DMS79 treated with DMSO at 0.1 percent for 48 hours (cell line): ENCODE results near the gene DCAF15.

Experiments used
- DNase-seq: peaks from one replicate; lab custom pipeline; 2025; lab: John Stamatoyannopoulos, UW

Gene DCAF15

DNA sequence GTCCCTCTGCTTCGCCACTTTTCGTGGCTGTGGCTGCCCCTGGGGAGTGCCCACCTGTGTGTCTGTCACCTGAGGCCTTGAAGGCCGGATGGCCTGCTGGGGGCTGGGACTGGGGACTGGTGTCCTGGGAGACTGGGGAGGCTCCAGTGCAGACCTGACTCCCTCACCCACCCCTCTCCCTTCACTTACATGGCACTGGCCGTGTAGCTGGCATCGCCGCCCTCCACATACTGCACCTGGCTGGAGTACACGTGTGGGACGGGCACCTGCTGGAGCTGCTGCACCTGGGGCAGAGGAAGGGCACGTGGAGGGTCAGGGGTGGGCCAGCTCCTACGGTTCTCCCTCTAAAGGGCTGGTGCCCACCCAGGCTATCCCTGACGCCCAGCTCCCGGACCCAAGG lies 25.5 kb downstream of the DCAF15 start:
- no peak for DNase-seq

- no peak for DNase-seq
These were observed 26.3 kb downstream of the DCAF15 start for GRCh38 chr19:13978351-13979243.

- no peak for DNase-seq
These were observed 26.9 kb downstream of the DCAF15 start for GRCh38 chr19:13979244-13979615.

- no peak for DNase-seq
These were observed 27.4 kb downstream of the DCAF15 start for GRCh38 chr19:13979686-13980085.

- DNase-seq = no peak
These were observed 28.0 kb downstream of the DCAF15 start for GRCh38 chr19:13980340-13980739.

DNA sequence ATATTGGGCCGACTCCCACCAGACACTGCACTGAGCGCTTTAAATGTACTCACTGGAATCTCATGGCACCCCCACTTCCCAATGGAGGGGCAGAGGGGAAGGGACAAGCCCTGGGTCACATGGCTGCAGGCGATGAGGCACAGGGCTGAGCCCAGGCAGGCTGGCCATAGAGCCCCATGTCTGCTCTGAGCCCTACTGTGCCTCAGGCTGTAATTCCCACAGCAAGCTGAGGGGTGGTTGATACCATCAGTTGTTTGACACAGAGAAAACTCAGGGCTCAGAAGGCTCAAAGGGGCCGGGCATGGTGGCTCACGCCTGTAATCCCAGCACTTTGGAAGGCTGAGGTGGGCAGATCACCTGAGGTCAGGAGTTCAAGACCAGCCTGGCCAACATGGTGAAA lies 28.7 kb downstream of the DCAF15 start:
- no peak for DNase-seq

DNA sequence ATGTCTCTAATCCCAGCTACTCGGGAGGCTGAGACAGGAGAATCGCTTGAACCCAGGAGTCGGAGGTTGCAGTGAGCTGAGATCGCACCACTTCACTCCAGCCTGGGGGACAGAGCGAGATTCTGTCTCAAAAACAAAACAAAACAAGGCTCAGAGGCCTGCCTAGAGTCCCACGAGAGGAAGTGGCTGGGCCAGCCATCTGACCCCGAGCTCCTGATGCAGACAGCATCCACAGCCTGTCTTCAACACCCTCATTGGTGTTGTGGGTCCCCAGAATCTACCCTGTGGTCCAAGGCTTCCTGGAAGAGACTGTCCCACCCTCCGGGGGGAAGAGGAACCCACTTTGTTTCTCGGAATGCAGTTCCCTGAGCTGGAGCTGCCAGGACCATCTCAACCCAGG lies 29.2 kb downstream of the DCAF15 start:
- DNase-seq = no peak

- DNase-seq = no peak
These were observed 29.7 kb downstream of the DCAF15 start for GRCh38 chr19:13981988-13982501.

- no peak for DNase-seq
These were observed 30.5 kb downstream of the DCAF15 start for GRCh38 chr19:13982773-13983172.

DNA sequence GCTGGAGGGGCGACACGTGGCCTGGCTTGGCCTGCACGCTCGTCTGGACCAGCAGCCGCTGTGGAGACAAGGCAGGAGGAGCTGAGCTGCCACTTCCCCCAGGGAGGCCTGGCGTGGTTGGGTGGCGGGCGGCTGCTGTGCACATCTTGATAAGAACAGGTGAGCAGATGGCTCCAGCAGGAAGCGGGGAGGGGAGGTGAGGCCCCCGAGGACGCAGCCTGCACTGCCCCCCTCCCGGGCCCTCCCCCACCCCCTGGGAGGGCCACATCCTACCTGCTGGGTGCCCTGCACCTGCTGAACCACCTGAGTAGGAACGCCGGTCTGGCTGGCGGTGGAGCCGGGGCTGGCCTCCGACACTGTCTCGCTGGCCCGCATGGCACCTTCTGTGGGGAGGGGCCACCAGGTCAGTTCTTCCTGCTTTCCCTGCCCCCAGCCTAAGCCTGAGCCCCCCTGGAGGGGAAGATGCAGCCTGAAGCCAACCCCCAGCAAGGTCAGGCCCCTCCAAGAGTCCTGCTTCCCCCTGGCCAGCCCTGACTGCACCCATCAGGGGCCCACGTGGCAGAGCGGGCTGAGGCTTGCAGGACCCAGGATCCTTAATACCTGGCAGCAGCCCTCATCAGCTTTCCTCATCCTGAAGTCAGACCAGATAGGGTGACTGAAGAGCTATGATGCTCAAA lies 31.0 kb downstream of the DCAF15 start:
- DNase-seq = no peak

- DNase-seq = no peak
These were observed 31.9 kb downstream of the DCAF15 start for GRCh38 chr19:13984186-13984585.

DNA sequence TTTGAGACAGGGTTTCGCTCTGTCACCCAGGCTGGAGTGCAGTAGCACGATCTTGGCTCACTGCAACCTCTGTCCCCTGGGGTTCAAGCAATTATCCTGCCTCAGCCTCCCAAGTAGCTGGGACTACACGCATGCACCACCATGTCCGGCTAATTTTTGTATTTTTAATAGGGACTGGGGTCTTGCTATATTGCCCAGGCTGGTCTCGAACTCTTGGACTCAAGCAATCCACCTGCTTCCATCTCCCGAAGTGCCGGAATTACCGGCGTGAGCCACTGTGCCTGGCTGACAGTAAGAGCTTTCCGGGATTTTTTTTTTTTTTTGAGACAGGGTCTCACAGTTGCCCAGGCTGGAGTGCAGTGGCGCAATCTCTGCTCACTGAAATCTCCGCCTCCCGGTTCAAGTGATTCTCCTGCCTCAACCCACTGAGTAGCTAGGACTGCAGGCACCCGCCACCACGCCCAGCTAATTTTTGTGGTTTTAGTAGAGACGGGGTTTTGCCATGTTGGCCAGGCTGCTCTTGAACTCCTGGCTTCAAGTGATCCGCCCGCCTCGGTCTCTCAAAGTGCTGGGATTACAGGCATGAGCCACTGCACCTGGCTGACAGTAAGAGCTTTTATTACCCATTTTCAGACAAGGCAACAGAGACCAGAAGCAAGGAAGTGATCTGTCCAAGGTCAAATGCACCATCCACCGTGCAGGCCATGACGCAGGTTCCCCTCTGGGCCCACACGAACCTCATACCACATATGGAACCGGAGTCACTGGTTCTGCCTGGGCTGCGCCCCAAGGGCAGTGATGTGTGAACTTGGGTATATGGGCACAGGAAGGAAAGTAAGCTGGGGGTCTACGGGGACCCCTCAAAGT lies 32.8 kb downstream of the DCAF15 start:
- DNase-seq = peak; percentile 69

- peak; percentile 73 for DNase-seq
These were observed 33.5 kb downstream of the DCAF15 start for GRCh38 chr19:13985771-13986347.

GRCh38 chr19:13986348-13986904 lies 34.1 kb downstream of the DCAF15 start:
- DNase-seq = peak; percentile 88

GRCh38 chr19:13987101-13987890 lies 35.0 kb downstream of the DCAF15 start:
- DNase-seq = no peak

DNA sequence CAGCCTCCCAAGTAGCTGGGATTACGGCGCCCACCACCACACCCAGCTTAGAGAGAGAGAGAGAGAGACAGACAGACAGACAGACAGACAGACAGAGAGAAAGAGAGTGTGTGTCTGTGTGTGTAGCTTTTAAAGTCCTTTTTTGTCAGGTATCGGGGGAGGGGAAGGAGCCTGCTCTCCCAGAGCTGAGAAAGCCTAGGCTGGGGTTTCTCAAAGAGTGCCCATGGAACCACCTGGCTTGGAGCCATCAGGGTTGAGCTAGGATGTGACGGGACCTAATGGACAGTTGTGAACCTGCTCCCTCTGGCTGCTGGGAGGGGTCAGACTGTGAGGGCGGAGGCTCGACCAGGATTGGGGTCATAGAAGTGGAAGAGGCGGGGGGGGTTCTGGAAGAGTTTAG lies 37.2 kb downstream of the DCAF15 start:
- no peak for DNase-seq

GRCh38 chr19:13990085-13990484 lies 37.8 kb downstream of the DCAF15 start:
- no peak for DNase-seq

DNA sequence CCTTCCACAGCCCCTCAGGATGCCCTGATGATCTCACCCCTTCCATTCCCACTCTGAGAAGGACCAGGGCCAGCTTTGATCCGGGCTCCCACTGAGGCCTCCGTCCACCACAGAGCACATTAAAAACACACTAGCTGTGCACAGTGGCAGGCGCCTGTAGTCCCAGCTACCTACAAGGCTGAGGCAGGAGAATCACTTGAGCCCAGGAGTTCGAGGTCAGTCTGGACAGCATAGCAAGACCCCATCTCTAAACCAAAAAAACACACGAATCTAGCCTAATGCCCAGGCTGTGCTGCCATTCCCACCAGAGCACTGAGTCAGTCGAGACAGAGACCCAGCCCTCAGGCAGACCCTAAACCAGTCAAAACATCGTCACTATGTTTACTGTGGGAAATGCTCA lies 39.7 kb downstream of the DCAF15 start:
- no peak for DNase-seq

DNA sequence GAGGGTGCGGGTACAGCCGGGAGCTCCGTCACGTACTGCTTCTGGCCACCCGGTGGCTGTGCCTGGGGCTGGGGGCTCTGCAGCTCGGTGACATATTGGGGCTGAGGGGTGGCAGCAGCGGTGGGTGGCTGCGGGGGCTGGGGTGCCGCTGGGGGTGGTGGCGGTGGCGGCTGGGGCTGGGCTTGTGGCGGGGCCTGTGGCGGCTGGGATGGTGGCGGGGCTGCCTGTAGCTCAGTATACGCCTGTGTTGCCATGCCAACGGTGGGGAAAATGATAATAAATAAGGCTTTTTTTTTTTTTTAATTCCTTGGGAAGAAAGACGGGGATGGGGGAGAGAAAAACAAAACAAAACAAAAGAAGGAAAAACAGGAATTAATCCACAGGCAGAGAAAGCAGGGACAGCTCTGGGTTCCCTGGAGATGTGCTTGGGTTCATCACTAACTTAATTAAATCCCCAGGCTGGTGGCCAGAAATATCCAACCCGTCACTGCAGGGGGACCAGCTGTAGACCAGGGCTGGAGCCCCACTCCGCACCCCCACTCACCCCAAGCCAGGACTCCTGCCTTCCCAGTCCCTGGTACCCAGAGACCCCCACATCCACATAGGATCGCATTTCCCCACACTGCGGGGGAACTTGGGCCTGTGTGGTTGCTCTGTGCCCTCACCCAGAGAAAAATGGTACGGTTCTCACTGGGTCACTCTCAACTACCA lies 41.4 kb downstream of the DCAF15 start:
- DNase-seq = no peak
